Esophagus squamous epithelium (tissue), 4 donors: ENCODE results near the gene RALGPS2.

Experiments used
- CTCF ChIP-seq, 6 experiments: fragments of 450-650 bp in 4 of 6; fragments of 200-600 bp in 2 of 6; sonication (generic) in 2 of 6; IDR thresholded peaks; one replicate each; pipeline ENCODE4 v1.5.1; 2016 to 2019; ENCODE audit warnings: antibody characterized with exemption in 6 of 6, mild to moderate bottlenecking in 4 of 6, moderate library complexity in 4 of 6
- POLR2A ChIP-seq, 4 donors: fragments of 450-650 bp; IDR thresholded peaks; one replicate each; pipeline ENCODE4 v1.6.1; 2017; ENCODE audit warnings: antibody characterized with exemption in 4 of 4, mild to moderate bottlenecking in 4 of 4, moderate library complexity in 3 of 4

GRCh38 chr1:178927003-178927402 lies 202.0 kb downstream of the RALGPS2 start:
- TF ChIP-seq CTCF (IDR thresholded peaks at IDR 0.05) (no peak), POLR2A (IDR thresholded peaks at IDR 0.05) (no peak)
